GM18870 (cell line): Measurements from ENCODE around the gene NTPCR.

Source experiments
- ATAC-seq: cut with Tn5 transposase; IDR thresholded peaks from one replicate; pipeline ENCODE4 v1.9.1; 2021; ENCODE audit warnings: moderate library complexity; ENCODE audit not compliant: unreplicated experiment

Gene NTPCR

GRCh38 chr1:233005703-233006102 is 55.3 kb downstream of the NTPCR start:
- ATAC-seq: no peak

GRCh38 chr1:233006108-233006507 is 55.7 kb downstream of the NTPCR start:
- no peak for ATAC-seq

- ATAC-seq: no peak
These were observed 56.1 kb downstream of the NTPCR start for GRCh38 chr1:233006541-233006973.

- ATAC-seq: no peak
These were observed 59.7 kb downstream of the NTPCR start for GRCh38 chr1:233010146-233010545.

- ATAC-seq: no peak
These were observed 61.6 kb downstream of the NTPCR start for GRCh38 chr1:233012021-233012420.

- no peak for ATAC-seq
These were observed 65.6 kb downstream of the NTPCR start for GRCh38 chr1:233015965-233016364.

- ATAC-seq: no peak
These were observed 66.4 kb downstream of the NTPCR start for GRCh38 chr1:233016798-233017197.

- no peak for ATAC-seq
These were observed 68.7 kb downstream of the NTPCR start for GRCh38 chr1:233019083-233019482.

GRCh38 chr1:233019778-233020325 is 69.4 kb downstream of the NTPCR start:
- no peak for ATAC-seq

- ATAC-seq: no peak
These were observed 70.0 kb downstream of the NTPCR start for GRCh38 chr1:233020426-233020825.

- ATAC-seq: no peak
These were observed 71.8 kb downstream of the NTPCR start for GRCh38 chr1:233022246-233022645.

GRCh38 chr1:233024199-233024598 is 73.8 kb downstream of the NTPCR start:
- no peak for ATAC-seq

GRCh38 chr1:233025157-233025556 is 74.7 kb downstream of the NTPCR start:
- ATAC-seq: no peak

- ATAC-seq: no peak
These were observed 75.2 kb downstream of the NTPCR start for GRCh38 chr1:233025567-233025966.

- no peak for ATAC-seq
These were observed 76.6 kb downstream of the NTPCR start for GRCh38 chr1:233027046-233027445.

- ATAC-seq: no peak
These were observed 81.1 kb downstream of the NTPCR start for GRCh38 chr1:233031521-233031920.

- ATAC-seq: no peak
These were observed 82.5 kb downstream of the NTPCR start for GRCh38 chr1:233032916-233033315.

GRCh38 chr1:233033361-233033760 is 83.0 kb downstream of the NTPCR start:
- ATAC-seq: no peak
